Inflammatory macrophage treated with lipopolysaccharide for 4 hours (primary cell): ENCODE data around the gene CDK5RAP3.

Experiments used
- DNase-seq: peaks from one replicate; pipeline ENCODE4 v3.0.0-alpha.2; 2020

The CDK5RAP3 gene

DNA sequence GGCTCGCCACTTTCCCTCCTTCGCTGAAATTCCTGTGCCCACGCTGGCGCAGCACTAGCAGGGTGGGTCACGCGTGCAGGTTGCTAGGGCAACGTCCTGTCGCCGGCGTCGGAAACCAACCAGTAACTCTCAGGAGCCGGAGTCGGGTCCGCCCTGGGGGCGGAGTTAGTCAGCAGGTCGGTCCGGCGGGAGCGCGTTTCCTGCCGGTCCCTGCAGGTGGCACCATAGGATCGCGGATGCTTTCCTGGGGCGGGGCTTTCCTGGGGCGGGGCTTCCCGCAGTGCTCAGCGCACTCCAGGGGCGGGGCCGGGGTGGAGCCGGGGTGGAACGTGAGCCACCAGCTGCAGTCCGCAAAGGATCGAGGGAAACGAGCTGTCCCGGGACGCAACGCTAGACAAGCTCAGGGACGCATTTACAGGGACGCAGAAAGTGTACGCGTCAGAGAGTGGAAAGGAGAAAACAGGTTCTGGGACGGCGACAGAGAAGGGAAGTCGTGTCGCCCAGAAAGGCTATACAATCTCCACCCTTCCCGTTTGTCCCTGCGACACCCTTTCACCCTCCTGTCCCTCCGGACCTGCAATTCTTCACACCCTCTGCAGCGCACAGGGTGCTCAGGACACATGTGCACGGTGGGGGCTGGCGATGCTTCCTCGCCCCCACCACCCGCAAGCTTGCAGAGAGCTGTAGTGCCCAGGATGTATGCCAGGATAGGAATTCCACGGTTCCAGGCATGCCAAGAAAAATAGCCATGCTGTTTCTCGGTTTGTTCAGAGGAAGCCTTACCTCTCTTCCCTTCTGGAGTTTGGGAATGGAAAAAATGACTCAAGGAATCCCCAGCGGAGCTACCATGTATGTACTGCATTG is 54.4 kb downstream of the CDK5RAP3 start:
- DNase-seq: peak; percentile 98

DNA sequence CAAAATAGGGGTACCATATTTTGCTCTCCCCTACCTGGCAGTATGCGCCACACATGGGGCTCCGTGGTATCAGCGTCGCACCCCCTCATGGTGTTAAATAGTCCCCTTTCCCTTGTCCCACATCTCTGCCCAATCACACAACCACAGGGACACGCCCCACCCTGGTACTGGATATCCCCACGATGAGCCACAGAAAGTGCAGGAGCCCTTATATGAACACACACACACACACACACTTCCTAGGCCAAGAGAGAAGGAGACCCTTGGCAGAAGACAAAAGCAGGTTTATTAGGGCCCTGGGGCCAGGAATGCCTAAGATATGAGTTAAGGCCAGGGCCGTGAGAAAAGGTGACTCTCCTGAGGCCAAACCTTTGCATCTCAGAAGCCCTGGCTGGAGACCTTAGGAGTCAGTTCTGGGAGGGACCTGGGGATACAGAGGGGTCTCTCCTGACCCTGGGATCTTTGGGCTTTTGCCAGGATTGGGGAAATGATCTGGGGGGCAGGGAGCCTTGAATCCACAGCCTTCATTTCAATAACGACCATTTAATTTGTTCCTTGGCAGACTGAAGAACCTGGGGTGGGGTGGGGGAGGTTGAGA is 55.1 kb downstream of the CDK5RAP3 start:
- no peak for DNase-seq

DNA sequence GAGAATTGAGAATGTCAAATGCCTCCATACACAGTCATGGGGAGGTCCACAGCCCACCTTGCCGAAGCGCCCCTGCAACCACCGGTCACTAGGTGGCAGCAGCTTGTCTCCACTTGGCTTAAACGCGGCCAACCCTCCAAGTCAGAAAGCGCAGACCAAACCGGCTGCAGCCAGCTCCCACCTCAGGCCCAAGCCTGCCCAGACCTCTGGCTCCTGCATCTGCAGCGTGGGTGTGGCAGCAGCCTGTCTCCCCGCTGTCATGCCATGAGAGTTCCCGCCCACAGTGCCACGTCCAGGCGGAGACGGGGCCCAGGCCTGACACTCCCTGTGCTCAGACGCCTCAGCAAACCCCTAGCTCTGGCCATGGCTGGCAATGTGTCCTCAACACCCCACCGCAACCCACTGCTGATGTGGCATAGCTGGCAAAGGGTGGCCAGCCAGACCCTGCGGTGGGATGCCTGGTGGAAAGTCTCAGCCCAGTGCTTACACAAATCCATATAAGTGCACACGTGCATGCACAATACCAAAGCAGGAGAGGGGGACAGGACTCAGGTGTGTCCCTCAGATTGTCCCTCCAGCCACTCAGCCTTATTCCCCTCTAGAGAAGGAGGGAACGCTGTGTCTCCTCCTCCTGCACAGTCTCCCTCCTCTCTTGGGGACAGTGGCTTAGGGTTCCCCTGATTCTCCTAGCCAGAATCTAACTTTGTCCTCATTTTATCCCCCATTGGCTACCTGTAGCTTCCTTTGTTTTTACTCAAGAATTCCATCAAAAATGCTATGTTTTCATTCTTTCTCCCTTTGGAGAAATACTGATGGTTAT is 55.8 kb downstream of the CDK5RAP3 start:
- peak; percentile 69 for DNase-seq

DNA sequence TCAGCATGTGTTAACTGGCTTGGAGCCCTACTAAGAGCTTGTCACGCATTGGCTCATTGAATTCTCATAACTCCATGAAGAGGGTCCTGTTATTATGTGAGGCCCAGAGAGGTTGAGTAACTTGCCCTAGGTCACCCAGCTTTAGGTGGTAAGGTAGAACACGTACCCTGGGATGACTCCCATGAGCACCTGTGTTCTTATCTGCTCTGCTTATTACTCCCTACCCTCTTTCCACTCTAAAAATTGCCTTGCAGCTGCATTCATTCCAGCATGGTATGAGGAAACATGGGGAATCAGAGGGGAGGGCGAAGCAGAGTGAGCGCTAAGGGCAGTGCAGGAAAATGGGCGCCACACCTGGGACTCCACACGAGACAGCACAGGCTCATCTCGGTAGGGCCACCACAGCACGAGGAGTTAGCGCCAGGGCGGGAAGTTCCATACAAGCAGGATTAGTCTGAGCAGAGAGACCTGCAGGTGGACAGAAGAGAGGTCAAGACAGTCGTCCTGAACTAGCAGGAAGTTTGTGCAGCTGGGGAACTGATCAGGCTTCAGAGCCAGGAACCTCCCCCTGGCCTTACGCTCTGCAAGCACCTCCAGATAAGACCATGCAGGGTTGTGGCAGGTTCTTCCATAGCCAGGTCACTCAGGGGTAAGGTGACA is 56.5 kb downstream of the CDK5RAP3 start:
- DNase-seq: no peak

DNA sequence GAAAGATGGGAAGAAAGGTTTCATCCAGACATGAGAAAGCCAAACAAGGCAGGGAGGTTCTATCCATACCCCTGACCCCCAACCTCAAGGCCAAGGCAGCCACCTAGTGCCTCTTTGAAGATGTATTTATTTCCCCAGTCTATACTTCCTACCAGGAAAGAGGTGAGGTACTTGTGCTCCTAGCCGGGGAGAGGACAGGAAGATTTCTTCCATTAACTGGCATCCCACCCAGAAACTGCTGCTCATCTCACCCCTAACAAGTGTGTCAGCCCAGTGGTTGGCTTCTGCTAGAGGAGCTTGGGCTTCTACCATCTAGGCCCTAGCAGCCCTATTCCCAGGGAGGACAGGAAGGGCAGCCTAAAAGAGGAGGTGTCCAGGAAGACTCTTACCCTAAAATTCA is 57.8 kb downstream of the CDK5RAP3 start:
- DNase-seq: no peak

DNA sequence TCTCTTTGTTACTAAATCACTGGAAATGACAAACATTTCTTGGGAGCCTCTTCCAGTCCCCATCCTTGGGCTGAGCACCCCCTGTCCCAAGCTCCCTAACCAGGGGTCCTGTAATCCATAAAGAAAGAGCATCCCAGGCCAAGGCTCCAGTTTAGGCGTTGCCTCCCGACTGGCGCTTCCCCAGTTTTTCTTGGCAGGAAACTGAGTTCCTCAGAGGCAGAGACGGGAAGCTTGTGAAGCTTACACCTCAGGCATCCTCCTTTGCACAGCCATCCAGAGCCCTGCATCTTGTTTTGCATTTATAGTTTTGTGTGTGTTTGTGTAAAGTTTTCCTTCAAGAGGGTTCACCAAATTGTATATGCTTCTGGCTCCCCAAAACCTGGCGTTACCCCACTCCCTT is 59.6 kb downstream of the CDK5RAP3 start:
- DNase-seq: no peak
